NCI-H128 (cell line): ENCODE data around the gene PODN.

Experiments used
- DNase-seq: peaks from one replicate; lab custom pipeline; 2025; ENCODE audit not compliant: unreplicated experiment; lab: John Stamatoyannopoulos, UW

The PODN gene

GRCh38 chr1:53050310-53050709 lies 11.7 kb upstream of the PODN start:
- no peak for DNase-seq

- DNase-seq = no peak
These were observed 10.3 kb upstream of the PODN start for GRCh38 chr1:53051676-53052075.

- DNase-seq = no peak
These were observed 4.9 kb upstream of the PODN start for GRCh38 chr1:53057127-53057526.

- no peak for DNase-seq
These were observed 1.4 kb upstream of the PODN start for GRCh38 chr1:53060579-53060978.

- no peak for DNase-seq
These were observed 722 bp upstream of the PODN start for GRCh38 chr1:53061123-53061858.

- no peak for DNase-seq
These were observed 937 bp downstream of the PODN start for GRCh38 chr1:53062708-53063591.

- no peak for DNase-seq
These were observed 1.9 kb downstream of the PODN start for GRCh38 chr1:53063744-53064515.

GRCh38 chr1:53065391-53065790 lies 3.4 kb downstream of the PODN start:
- no peak for DNase-seq

GRCh38 chr1:53066488-53066887 lies 4.5 kb downstream of the PODN start:
- DNase-seq = no peak

- DNase-seq = no peak
These were observed 5.1 kb downstream of the PODN start for GRCh38 chr1:53066891-53067738.

- DNase-seq = no peak
These were observed 5.9 kb downstream of the PODN start for GRCh38 chr1:53067886-53068285.

GRCh38 chr1:53068314-53069099 lies 6.5 kb downstream of the PODN start:
- DNase-seq = no peak

- no peak for DNase-seq
These were observed 7.3 kb downstream of the PODN start for GRCh38 chr1:53069265-53069662.

- DNase-seq = no peak
These were observed 7.8 kb downstream of the PODN start for GRCh38 chr1:53069663-53070327.

- DNase-seq = no peak
These were observed 8.6 kb downstream of the PODN start for GRCh38 chr1:53070621-53071020.

GRCh38 chr1:53071167-53071865 lies 9.3 kb downstream of the PODN start:
- DNase-seq = no peak

GRCh38 chr1:53071915-53072314 lies 9.9 kb downstream of the PODN start:
- DNase-seq = no peak

- DNase-seq = no peak
These were observed 11.3 kb downstream of the PODN start for GRCh38 chr1:53073287-53073686.

- DNase-seq = no peak
These were observed 11.9 kb downstream of the PODN start for GRCh38 chr1:53073868-53074311.
